Left kidney (tissue), 2 donors: ENCODE data around the gene DAPK1. TPM values are rescaled to one million over a fixed set of nuclear protein-coding genes. Genes with fewer than 3 reads are reported as not detected.
"Not testable (repeated sequence)": the region's sequence is repeated elsewhere in the genome, so short reads cannot be mapped to it uniquely, and the experiment has no call there.

Source experiments
- DNase-seq: peaks from one replicate; pipeline ENCODE4 v3.0.0-alpha.2; 2013
- polyA plus RNA-seq: library from polyadenylated mRNA; unstranded; fragments of 120-200 nt; gene quantifications from one replicate; pipeline ENCODE4 v1.2.1, GENCODE V29; 2013; ENCODE audit not compliant: insufficient read length

Gene DAPK1
- polyA plus RNA-seq, 1 donor: 92.1 TPM

GRCh38 chr9:87541663-87542062 lies 44.0 kb downstream of the DAPK1 start:
- no peak for DNase-seq

DNA sequence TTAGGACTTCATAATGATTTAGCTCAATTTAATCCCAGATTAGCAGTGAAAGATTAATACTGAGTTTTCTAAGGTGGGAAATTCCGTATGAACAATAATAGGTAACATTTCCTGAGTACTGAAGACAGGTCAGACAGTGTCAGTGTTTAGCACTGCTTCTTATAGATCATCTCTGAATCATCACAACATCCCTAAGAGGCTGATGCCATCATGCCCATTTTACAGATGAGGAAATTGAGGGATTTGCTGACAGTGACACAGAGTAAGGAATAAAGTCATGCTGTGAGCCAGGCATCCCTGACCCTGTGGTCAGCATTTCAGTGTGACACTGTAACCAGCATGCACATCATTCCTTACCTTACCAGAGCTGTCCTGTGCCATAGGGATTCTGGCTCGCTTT lies 44.5 kb downstream of the DAPK1 start:
- no peak for DNase-seq

DNA sequence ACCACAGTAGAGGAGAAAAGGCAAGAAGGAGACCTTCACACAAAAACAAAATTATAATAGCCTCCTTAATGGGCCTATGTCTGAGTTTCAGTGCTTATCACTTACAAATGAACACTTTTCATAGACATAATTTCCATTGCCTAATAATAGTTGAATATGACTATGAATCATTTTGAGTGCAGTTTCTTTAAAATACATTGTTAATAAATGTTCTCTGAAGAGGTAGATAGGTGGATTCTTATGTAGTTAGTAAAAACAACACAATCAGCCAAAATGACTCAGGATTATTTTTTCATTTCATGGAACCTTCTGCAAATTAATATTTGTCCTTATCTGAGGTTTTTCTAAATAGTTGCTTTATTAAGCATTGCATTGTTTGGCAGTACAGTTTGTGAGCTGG lies 45.6 kb downstream of the DAPK1 start:
- DNase-seq: no peak

- no peak for DNase-seq
Measured at GRCh38 chr9:87545858-87546257, 48.2 kb downstream of the DAPK1 start.

GRCh38 chr9:87546704-87547103 lies 49.0 kb downstream of the DAPK1 start:
- no peak for DNase-seq

GRCh38 chr9:87547671-87548081 lies 50.0 kb downstream of the DAPK1 start:
- no peak for DNase-seq

DNA sequence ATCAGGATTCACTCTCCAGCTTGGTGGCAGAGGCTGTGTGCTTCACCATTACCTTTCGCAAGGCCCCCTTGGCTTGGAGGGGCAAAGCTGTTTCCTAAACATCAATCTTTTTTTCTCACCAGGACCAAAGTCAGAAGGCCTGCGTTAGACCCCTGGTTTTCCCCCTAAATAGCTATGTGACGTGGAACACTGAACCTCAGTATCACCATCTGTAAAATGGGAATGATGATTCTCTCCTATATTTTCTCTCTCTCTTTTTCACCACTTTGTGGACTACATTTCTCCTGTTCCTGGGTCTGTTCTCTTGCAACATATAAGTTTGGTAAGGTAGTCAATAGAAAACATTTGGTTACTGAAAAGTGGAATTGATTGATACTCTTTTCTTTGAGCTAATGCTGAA lies 50.5 kb downstream of the DAPK1 start:
- no peak for DNase-seq

DNA sequence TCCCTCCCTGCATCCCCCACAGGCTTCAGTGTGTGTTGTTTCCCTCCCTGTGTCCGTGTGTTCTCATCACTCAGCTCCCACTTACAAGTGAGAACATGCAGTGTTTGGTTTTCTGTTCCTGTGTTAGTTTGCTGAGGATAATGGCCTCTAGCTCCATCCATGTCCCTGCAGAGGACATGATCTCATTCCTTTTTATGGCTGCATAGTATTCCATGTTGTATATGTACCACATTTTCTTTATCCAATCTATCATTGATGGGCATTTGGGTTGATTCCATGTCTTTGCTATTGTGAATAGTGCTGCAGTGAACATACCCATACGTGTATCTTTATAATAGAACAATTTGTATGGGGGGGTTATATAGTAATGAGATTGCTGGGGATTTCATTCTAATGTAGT lies 51.4 kb downstream of the DAPK1 start:
- not testable (repeated sequence) for DNase-seq

- DNase-seq: no peak
Measured at GRCh38 chr9:87549791-87550190, 52.1 kb downstream of the DAPK1 start.

DNA sequence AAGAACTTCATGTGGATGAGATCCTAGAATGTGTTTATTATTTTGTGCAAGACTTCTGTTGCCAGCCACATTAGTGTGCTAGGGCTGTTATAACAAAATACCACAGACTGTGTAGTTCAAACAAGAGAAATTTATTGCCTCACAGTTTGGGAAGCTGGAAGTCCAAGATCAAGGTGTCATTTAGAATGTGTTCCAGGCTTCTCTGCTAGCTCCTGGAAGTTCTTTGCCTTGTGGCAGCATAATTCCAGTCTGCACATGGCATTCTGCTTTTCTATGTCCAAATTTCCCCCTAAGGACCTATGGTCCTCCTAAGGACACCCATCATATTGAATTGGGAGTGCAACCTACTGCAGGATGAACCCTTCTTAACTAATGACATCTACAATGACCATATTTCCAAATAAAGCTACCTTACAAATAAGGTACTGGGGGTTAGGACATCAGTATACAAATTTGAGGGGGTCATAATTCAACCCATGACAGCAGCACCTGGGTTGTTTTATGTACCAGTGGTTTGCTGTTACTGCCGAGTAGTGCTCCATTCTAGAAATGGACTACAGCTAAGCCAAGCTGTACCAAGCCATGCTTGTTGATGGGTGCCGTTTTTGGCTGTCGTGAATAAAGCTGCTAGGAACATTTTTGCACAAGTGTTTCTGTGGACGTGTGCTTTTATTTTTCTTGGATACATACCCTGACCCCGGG lies 52.7 kb downstream of the DAPK1 start:
- DNase-seq: no peak

- DNase-seq: no peak
Measured at GRCh38 chr9:87551772-87552217, 54.1 kb downstream of the DAPK1 start.

- DNase-seq: no peak
Measured at GRCh38 chr9:87554171-87554910, 56.7 kb downstream of the DAPK1 start.

DNA sequence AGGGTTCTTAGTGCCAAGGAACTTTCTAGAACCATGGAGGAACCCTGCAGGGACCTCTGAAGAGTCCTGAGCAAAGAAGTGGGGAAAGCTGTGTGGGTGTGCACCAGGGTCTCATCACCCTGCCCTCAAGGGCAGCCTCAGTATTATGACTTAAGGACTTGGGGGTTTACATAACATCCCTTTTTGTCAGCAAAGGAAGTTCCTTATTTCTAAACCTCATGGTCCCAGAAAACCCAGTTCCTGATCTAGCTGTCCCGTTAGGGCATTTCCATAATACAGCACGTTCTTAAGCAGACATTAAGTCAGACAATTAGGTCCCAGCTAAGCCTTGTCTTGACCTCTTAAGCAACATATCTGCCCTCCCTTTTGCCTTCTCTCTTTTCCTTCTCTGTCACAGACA lies 57.3 kb downstream of the DAPK1 start:
- DNase-seq: no peak

GRCh38 chr9:87556039-87556438 lies 58.4 kb downstream of the DAPK1 start:
- no peak for DNase-seq

DNA sequence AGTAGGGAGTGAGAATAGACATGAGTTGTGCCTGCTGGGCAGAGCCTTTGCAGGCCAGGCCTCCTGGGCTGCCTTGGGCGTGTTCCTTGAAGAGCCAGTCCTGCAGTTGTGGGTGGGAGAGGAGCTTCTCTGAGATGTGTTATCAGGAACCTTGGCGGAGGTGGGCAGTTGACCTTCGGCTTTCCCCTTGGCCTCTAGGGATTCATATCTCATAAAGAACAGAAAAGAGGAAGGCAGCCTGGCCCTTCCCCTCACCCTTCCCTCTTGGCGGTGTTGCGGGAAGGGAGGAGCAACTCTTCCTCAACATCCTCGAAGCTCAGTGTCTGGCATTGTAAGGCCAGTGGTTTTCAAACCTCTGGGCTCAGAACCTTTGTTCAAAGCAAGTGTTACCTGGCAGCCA lies 59.2 kb downstream of the DAPK1 start:
- DNase-seq: no peak

DNA sequence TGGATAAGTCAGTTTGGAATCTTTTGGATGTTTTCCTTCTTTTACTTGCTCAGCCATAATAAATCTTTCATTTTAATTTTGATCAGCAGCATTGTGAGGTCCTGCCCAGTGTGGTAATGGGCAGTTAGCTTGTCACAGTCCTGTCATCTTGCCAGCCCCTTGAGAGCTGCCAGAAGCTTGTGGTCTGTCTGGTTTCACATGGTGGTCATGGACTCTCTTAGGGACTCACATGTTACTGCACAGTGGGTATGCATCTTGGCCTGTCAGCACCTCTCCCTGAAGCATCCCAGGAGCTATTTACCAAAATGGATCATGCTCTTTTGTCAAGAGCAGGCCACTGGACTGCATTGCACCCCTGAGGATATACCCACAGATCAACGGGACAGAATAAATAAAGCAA lies 60.3 kb downstream of the DAPK1 start:
- no peak for DNase-seq

GRCh38 chr9:87558606-87559190 lies 61.0 kb downstream of the DAPK1 start:
- DNase-seq: no peak

DNA sequence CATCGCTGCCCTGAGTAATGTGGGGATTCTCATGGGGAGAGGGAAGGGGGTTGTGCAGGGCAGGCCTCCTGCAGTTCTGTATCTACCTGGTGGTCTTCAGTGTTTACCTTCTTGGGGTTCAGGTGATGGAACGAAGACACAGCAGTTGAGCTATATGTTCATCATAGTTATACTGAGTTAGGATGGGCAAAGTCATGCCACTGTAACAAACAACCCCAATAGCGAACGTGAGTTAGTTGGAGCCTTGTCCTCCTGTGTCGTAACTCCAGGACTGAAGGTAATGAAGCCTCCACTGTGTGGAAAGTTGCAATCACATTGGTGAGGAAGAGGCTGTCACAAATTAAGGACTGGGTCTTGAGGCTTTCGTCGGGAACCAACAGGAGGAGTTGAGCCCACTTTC lies 64.4 kb downstream of the DAPK1 start:
- no peak for DNase-seq

GRCh38 chr9:87562530-87563170 lies 65.0 kb downstream of the DAPK1 start:
- DNase-seq: no peak

- DNase-seq: no peak
Measured at GRCh38 chr9:87564111-87564510, 66.4 kb downstream of the DAPK1 start.

- DNase-seq: no peak
Measured at GRCh38 chr9:87564791-87565241, 67.1 kb downstream of the DAPK1 start.

DNA sequence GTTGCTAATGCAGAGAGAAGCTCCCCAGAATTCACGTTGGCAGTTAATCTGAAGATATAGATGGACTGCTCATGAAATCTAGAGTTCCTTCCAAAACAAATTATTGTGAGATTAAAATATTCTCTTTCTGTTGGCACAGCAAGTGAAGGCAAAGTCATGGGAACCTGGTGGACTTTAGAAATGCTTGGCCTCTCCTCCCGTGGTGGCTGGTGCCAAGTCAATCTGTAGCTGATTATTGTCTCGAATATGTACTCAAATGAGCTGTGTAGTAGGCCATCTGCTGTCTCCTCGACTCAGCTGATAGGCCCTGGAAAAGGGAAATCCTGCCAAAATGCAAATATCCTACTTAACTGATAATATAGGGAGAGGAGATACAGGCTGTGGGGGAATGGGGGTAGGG lies 69.3 kb downstream of the DAPK1 start:
- no peak for DNase-seq

- DNase-seq: no peak
Measured at GRCh38 chr9:87567571-87567970, 69.9 kb downstream of the DAPK1 start.
